T-cell (primary cell): ENCODE measurements around the gene AURKB. TPM values are rescaled to one million over a fixed set of nuclear protein-coding genes. Genes with fewer than 3 reads are reported as not detected.

Experiments used
- ATAC-seq, 4 experiments: fragments of 200-7000 bp in 3 of 4; fragments of 150-1000 bp in 1 of 4; cut with Tn5 transposase; replicated peaks in 1 of 4; 1 replicate in 3 of 4; 2 replicates in 1 of 4; pipeline ENCODE4 v1.10.0; 2021; ENCODE audit warnings: moderate library complexity in 3 of 4, mild to moderate bottlenecking in 2 of 4, moderate number of reproducible peaks in 1 of 4
- CTCF ChIA-PET, 2 donors: fragments of 300-600 bp; sonication (Branson Sonifier 250); formaldehyde crosslinking; loops; one replicate each; lab custom pipeline; 2022; ENCODE audit warnings: antibody characterized with exemption in 2 of 2; lab: Charles Lee
- POLR2A ChIA-PET, 2 donors: fragments of 300-600 bp; sonication (Branson Sonifier 250); formaldehyde crosslinking; loops; one replicate each; lab custom pipeline; 2022; ENCODE audit warnings: antibody characterized with exemption in 2 of 2; lab: Charles Lee
- DNase-seq, 35 experiments: peaks; one replicate each; pipeline versions ENCODE4 v3.0.0 to v3.0.0-alpha.2; 2013 to 2023
- H3K27ac ChIP-seq: one replicate; pipeline ENCODE4 v1.5.1; 2013; ENCODE audit warnings: low read length
- H3K27me3 ChIP-seq, 2 experiments: replicated peaks in 1 of 2; 1 replicate in 1 of 2; 2 replicates in 1 of 2; pipeline versions ENCODE4 v1.6.1 to v1.7.0; 2013; ENCODE audit warnings: low read length in 1 of 2, mixed read lengths in 1 of 2; ENCODE audit not compliant: control insufficient read depth in 2 of 2, insufficient read depth in 2 of 2; ENCODE audit errors: extremely low read depth in 1 of 2
- H3K36me3 ChIP-seq, 2 donors: 1 replicate in 1 of 2; 2 replicates in 1 of 2; pipeline versions ENCODE4 v1.6.1 to v1.7.0; 2013; ENCODE audit warnings: low read length in 1 of 2; ENCODE audit not compliant: control insufficient read depth in 2 of 2, insufficient read depth in 1 of 2; ENCODE audit errors: extremely low read depth in 1 of 2
- H3K4me1 ChIP-seq, 2 experiments: 1 replicate in 1 of 2; 2 replicates in 1 of 2; pipeline versions ENCODE4 v1.6.1 to v1.7.0; 2013; ENCODE audit warnings: low read length in 2 of 2, mixed read lengths in 1 of 2; ENCODE audit not compliant: insufficient read depth in 2 of 2, control insufficient read depth in 1 of 2; ENCODE audit errors: extremely low read depth in 1 of 2
- H3K4me3 ChIP-seq, 2 donors: 1 replicate in 1 of 2; 2 replicates in 1 of 2; pipeline versions ENCODE4 v1.5.1 to v1.7.0; 2013; ENCODE audit warnings: mild to moderate bottlenecking in 2 of 2, low read length in 1 of 2, moderate library complexity in 1 of 2; ENCODE audit not compliant: control insufficient read depth in 1 of 2; ENCODE audit errors: extremely low read depth in 1 of 2
- H3K9me3 ChIP-seq: 2 replicates; pipeline ENCODE4 v1.7.0; 2013
- H3K27ac Mint-ChIP-seq, 2 donors: one replicate each; pipeline ENCODE4 v1.8.0; 2020 to 2021; ENCODE audit warnings: mild to moderate bottlenecking in 2 of 2, mixed read lengths in 2 of 2
- H3K27me3 Mint-ChIP-seq, 2 donors: one replicate each; pipeline ENCODE4 v1.8.0; 2021 to 2022; ENCODE audit warnings: mixed read lengths in 2 of 2
- H3K36me3 Mint-ChIP-seq: one replicate; pipeline ENCODE4 v1.8.0; 2021; ENCODE audit warnings: mixed read lengths
- H3K4me1 Mint-ChIP-seq, 3 donors: one replicate each; pipeline ENCODE4 v1.8.0; 2020 to 2022; ENCODE audit warnings: mixed read lengths in 3 of 3, mild to moderate bottlenecking in 1 of 3
- H3K4me3 Mint-ChIP-seq, 3 donors: one replicate each; pipeline ENCODE4 v1.8.0; 2020 to 2022; ENCODE audit warnings: mild to moderate bottlenecking in 3 of 3, mixed read lengths in 3 of 3, moderate library complexity in 3 of 3
- H3K9me3 Mint-ChIP-seq, 3 donors: one replicate each; pipeline ENCODE4 v1.8.0; 2020 to 2022; ENCODE audit warnings: mixed read lengths in 3 of 3
- whole genome bisulfite sequencing: methylation state at CpG from one replicate; pipeline ENCODE4 v1.1.5; 2013; ENCODE audit warnings: missing lambda C conversion rate; ENCODE audit not compliant: insufficient coverage; 5-methylcytosine and 5-hydroxymethylcytosine counted together
- total RNA-seq, 35 experiments: library from RNA in 6 of 35; stranded (reverse) in 6 of 35; fragments of 120-200 nt in 1 of 35; gene quantifications; one replicate each; pipeline versions ENCODE4 v1.2.1 to v1.2.4 and lab custom pipeline; 2013 to 2026

Gene AURKB
- total RNA-seq, 5 donors from 2014 or later (not counting 1 experiment from before 2014, with no cell fraction given), result 1.0 to 2.7 (median 1.7) TPM

DNA sequence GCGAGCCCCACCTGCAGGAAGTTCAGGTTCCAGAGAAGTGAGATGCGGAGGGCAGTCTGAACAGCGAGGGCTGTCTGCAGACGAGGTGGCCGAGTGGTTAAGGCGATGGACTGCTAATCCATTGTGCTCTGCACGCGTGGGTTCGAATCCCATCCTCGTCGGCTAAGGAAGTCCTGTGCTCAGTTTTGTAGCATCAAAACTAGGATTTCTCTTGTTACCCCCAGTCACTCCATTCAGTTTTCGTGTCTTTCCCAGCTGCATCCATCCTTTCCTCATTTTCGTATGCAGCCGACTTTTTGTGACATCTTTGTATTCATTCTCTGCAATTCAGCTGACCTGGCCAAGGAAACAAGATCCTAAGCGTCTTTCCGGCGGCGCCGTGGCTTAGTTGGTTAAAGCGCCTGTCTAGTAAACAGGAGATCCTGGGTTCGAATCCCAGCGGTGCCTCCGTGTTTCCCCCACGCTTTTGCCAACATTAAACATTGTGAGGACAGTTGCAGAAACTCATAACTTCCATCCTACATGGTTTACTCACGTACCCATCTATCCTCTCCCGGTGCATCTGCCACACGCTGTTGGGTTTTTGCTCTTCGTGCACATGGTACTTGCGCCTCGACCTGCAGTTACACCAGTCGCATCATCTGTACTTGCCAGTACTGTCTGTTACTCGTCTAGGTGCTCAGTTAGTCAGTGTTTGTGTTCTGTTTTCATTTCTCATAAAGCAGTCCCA is 23.4 kb downstream of the AURKB start:
- H3K9me3 Mint-ChIP-seq, result no peaks in the 10 kb centered on the region
- CTCF ChIA-PET, result interaction anchor here in 1 of 2 donors (0.8 to 3.8 kb wide), 8 partner anchors 14 to 67 kb away, joined by 3 to 23 read pairs (median 6); partner anchors contain the start of gene ALOXE3
- peak; percentile 79 to 93 (median 86) for DNase-seq
- WGBS, result 1% methylated on average over 26 of the region's 32 CpGs
- POLR2A ChIA-PET, result interaction anchor here (0.7 to 3.4 kb wide), 4 partner anchors 14 to 34 kb away, joined by 3 to 18 read pairs (median 10); no protein-coding TSS in a partner anchor
- ATAC-seq, result peak; percentile 36 to 52 (median 48)
- H3K27me3 ChIP-seq, result no peaks in the 10 kb centered on the region
- no peaks in the 10 kb centered on the region for H3K9me3 ChIP-seq
- peak overlapping the region; percentile 77 for H3K27ac ChIP-seq
- H3K4me3 Mint-ChIP-seq, result no peak overlapping the region
- H3K36me3 Mint-ChIP-seq, result no peaks in the 10 kb centered on the region
- peaks cover 7 to 21% (median 17%) of the 10 kb centered on the region in 3 donors for H3K4me1 Mint-ChIP-seq
- H3K4me1 ChIP-seq, result peaks cover 21 to 59% of the 10 kb centered on the region in 2 experiments
- H3K36me3 ChIP-seq, result no peaks in the 10 kb centered on the region
- no peak overlapping the region for H3K27ac Mint-ChIP-seq
- H3K27me3 Mint-ChIP-seq, result no peaks in the 10 kb centered on the region
- peak overlapping the region; percentile 74 to 94 for H3K4me3 ChIP-seq

DNA sequence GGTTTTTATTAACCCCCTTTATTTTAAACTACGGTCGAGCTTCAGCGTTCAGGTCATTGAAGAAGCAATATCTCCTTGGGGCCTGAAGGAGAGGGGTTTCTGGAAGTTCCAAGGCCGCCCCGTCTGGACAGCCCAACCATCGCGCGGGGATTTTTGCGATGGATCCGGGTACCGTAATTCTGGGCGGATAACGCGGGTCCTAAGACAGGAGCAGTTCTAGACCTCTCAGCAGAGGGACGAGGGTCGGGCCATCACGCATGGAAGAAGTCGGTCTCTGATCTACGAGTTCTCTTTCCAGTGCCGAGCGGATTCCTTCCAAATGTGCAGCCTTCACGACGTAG is 24.0 kb downstream of the AURKB start:
- Histone ChIP-seq H3K9me3 (no peaks in the 10 kb centered on the region), H3K27me3 (no peaks in the 10 kb centered on the region), H3K4me3 (peak overlapping the region; percentile 74 to 94), H3K27ac (peak overlapping the region; percentile 77), H3K36me3 (no peaks in the 10 kb centered on the region), H3K4me1 (peaks cover 19 to 54% of the 10 kb centered on the region in 2 experiments)
- H3K27ac Mint-ChIP-seq, result no peak overlapping the region
- peak in 1 of 4 experiments; percentile 1 for ATAC-seq
- H3K4me3 Mint-ChIP-seq, result no peak overlapping the region
- H3K27me3 Mint-ChIP-seq, result no peaks in the 10 kb centered on the region
- no peaks in the 10 kb centered on the region for H3K9me3 Mint-ChIP-seq
- no peaks in the 10 kb centered on the region for H3K36me3 Mint-ChIP-seq
- ChIA-PET CTCF (interaction anchor here in 1 of 2 donors (0.8 to 3.8 kb wide), 4 partner anchors 28 to 67 kb away, joined by 4 to 23 read pairs (median 5); partner anchors contain the start of gene ALOXE3), POLR2A (interaction anchor here (0.6 to 3.4 kb wide), 5 partner anchors 13 to 67 kb away, joined by 3 to 18 read pairs (median 6); partner anchors contain the start of gene CTC1 (in 1 of the 2))
- under 1% methylated on average over 21 of the region's 23 CpGs for WGBS
- DNase-seq, result no peak
- peaks cover 7 to 22% (median 18%) of the 10 kb centered on the region in 3 donors for H3K4me1 Mint-ChIP-seq

DNA sequence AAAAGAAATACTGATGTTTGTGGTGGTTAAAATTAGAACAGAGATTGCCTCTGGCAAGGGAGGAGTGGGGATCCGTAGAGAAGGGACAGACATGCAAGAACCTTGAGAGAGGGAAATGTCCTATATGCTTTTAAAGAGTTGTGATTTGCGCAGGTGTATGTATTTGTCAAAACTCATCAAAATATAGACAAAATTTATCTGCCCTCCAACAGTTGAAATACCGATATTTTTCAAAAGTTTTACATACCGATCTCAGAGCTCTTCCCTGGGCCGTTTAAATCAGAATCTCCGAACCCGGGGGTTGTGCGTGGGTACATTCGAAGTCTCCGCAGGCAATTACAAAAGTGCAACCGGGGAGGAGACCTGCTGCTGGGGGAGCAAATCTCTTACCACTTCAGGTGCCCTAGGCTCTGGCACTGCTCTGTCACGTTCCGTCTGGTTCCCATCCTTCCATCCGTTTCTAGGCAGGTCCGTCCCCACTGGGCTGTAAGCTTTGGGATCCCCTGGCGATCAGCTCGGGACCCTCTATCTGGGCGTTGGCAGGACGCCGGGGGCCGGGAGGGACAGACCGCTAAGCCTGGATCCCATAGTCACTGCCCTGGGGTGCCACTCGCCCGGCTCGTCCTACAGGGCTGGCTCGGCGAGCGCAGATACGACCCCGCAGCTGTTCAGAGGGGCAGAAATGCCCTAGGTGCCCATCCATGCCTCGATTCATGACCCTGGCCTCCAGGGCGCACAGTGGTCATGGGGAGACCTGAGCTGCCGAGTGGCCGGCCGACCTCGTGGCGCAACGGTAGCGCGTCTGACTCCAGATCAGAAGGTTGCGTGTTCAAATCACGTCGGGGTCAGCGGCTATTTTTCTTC is 24.6 kb downstream of the AURKB start:
- H3K27ac ChIP-seq, result peak overlapping the region; percentile 77
- Mint-ChIP-seq H3K4me3 (no peak overlapping the region), H3K27ac (no peak overlapping the region), H3K9me3 (no peaks in the 10 kb centered on the region), H3K36me3 (no peaks in the 10 kb centered on the region), H3K4me1 (peaks cover 7 to 22% (median 15%) of the 10 kb centered on the region in 3 donors), H3K27me3 (no peaks in the 10 kb centered on the region)
- POLR2A ChIA-PET, result interaction anchor here (0.6 to 2.1 kb wide), 5 partner anchors 12 to 66 kb away, joined by 3 to 15 read pairs (median 3); partner anchors contain the start of gene CTC1 (in 1 of the 2)
- H3K4me3 ChIP-seq, result peak overlapping the region; percentile 74 to 94
- H3K4me1 ChIP-seq, result peaks cover 19 to 48% of the 10 kb centered on the region in 2 experiments
- H3K36me3 ChIP-seq, result no peaks in the 10 kb centered on the region
- ATAC-seq, result peak; percentile 7 to 16 (median 12)
- under 1% methylated on average over 30 of the region's 44 CpGs for whole genome bisulfite sequencing
- CTCF ChIA-PET, result interaction anchor here (0.6 to 3.8 kb wide), 5 partner anchors 27 to 66 kb away, joined by 3 to 23 read pairs (median 4); partner anchors contain the start of gene ALOXE3 (in 1 of the 2)
- H3K9me3 ChIP-seq, result no peaks in the 10 kb centered on the region
- H3K27me3 ChIP-seq, result no peaks in the 10 kb centered on the region
- peak; percentile 68 to 96 (median 87) for DNase-seq

DNA sequence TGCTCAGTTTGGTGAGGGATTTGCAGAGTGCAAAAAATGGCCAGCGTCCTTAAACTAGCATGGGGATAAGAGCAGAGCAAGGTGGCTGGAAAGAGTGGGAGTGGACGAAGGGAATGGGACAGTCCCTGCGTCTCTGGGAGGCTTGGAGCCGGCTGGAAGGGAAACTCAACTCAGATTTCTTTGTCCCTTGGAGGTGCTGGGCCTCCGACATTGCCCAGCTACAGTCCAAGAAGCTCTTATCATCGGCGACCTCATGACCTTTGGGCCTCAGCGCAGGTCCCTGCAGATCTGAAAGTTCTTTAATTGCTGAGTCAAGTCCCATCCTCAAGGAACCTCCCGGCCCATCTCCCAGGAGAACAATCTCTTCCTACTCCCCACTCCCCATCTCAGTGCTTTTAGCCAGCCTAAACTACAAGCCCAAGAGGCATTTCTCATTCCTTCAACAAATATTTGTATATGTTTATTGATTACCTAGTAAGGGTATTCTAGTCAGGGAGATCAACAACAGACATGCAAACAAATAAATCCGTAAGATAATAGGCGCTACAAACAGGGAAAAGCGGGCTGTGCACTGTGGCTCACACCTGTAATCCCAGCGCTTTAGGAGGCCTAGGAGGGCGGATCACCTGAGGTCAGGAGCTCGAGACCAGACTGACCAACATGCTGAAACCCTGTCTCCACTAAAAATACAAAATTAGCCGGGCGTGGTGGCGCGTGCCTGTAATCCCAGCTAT is 33.2 kb downstream of the AURKB start:
- 91% methylated on average over 14 of the region's 19 CpGs for WGBS
- H3K4me1 Mint-ChIP-seq, result peaks cover 46 to 51% (median 49%) of the 10 kb centered on the region in 3 donors
- no peaks in the 10 kb centered on the region for H3K9me3 Mint-ChIP-seq
- H3K27ac Mint-ChIP-seq, result peak overlapping the region; percentile 93 to 94
- H3K4me3 Mint-ChIP-seq, result peak overlapping the region; percentile 86 to 90 (median 89)
- no peaks in the 10 kb centered on the region for H3K36me3 Mint-ChIP-seq
- CTCF ChIA-PET, result interaction anchor here in 1 of 2 donors (0.7 kb wide), 1 partner anchor 67 kb away, joined by 3 read pairs; no protein-coding TSS in a partner anchor
- Histone ChIP-seq H3K36me3 (no peaks in the 10 kb centered on the region), H3K4me3 (no peak overlapping the region), H3K27ac (peak overlapping the region; percentile 69), H3K4me1 (peaks cover 22 to 43% of the 10 kb centered on the region in 2 experiments), H3K9me3 (no peaks in the 10 kb centered on the region), H3K27me3 (no peaks in the 10 kb centered on the region)
- ATAC-seq (no peak), DNase-seq (no peak)
- H3K27me3 Mint-ChIP-seq, result no peaks in the 10 kb centered on the region
- POLR2A ChIA-PET, result interaction anchor here (0.6 to 1.0 kb wide), 2 partner anchors 10 to 39 kb away, joined by 3 read pairs; no protein-coding TSS in a partner anchor

DNA sequence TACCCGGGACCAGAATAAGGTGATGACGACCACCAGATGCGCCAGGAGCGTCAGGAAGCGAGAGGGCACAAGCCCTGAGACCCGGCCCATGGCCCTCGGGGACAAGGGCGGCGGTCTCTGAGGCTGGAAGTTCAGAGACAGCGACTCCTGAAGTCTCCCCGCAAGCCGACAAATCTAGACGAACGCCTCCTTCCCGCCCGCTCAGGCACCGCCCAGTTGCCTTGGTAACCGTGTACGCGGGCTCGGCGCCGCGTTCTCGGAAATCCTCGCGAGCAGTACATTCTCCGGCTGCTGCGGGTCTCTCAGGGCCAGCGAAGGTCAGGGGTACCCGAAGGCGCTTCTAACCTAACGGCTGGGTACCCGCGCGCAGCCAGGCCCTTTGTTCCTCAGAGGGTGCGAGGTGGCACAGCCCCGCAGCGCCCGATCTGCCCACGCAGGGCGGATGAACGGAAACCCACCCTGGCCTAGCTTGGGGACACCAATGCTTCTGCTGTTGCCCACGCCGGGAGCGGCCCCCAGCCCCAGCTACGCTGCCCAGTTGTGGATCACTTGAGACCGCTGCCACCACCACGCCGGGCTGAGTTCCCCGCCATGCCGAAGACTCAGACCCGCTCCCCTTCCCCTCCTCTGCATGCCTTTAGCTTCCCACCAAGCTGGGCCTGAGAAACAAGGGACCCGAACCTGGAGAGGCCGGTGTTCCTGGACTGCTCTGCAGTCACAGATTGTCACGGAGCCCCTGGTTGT is 34.0 kb downstream of the AURKB start, which contains the start of gene TMEM107:
Gene TMEM107, minus strand, starts transcription at position 184 of the 744 bp plus-strand sequence. Its CDS starts 94 bp downstream, at position 90.
- peaks cover 43 to 54% (median 53%) of the 10 kb centered on the region in 3 donors for H3K4me1 Mint-ChIP-seq
- 3% methylated on average over 53 of the region's 56 CpGs for WGBS

More for the DNA sequence above, 34.0 kb downstream of the AURKB start, which contains the start of gene TMEM107:
- DNase-seq, result peak; percentile 72 to 93 (median 83)
- ChIA-PET POLR2A (interaction anchor here (0.6 to 1.0 kb wide), 2 partner anchors 9 to 38 kb away, joined by 3 read pairs; no protein-coding TSS in a partner anchor), CTCF (interaction anchor here in 1 of 2 donors (0.6 to 0.7 kb wide), 2 partner anchors 39 to 66 kb away, joined by 3 read pairs; no protein-coding TSS in a partner anchor)
- H3K4me1 ChIP-seq, result peaks cover 22 to 49% of the 10 kb centered on the region in 2 experiments
- H3K27ac ChIP-seq, result peak within 1 kb of the TSS; percentile 69
- H3K4me3 ChIP-seq, result peak within 1 kb of the TSS; percentile 64 to 75
- no peaks in the 10 kb centered on the region for H3K36me3 ChIP-seq
- ATAC-seq, result peak; percentile 57 to 74 (median 74)
- Mint-ChIP-seq H3K4me3 (peak within 1 kb of the TSS; percentile 86 to 90 (median 89)), H3K27me3 (no peaks in the 10 kb centered on the region), H3K9me3 (no peaks in the 10 kb centered on the region), H3K36me3 (no peaks in the 10 kb centered on the region), H3K27ac (peak within 1 kb of the TSS; percentile 93 to 94)
- no peaks in the 10 kb centered on the region for H3K27me3 ChIP-seq
- no peaks in the 10 kb centered on the region for H3K9me3 ChIP-seq
